Omental fat pad (tissue), 4 donors: ENCODE measurements around the gene EFHB. TPM values are rescaled to one million over a fixed set of nuclear protein-coding genes. Genes with fewer than 3 reads are reported as not detected.
A peak's percentile ranks its signal among the peaks of the same experiment; 100 is the strongest.
"Not testable (repeated sequence)": the region's sequence is repeated elsewhere in the genome, so short reads cannot be mapped to it uniquely, and the experiment has no call there.

Source experiments
- ATAC-seq: fragments of 150-250 bp; one replicate; pipeline ENCODE4 v1.9.1; 2016; ENCODE audit warnings: mild to moderate bottlenecking, moderate library complexity; ENCODE audit not compliant: low FRiP score
- DNase-seq: peaks from one replicate; pipeline ENCODE4 v3.0.0-alpha.2; 2019; ENCODE audit warnings: low spot score
- total RNA-seq, 4 donors: library from RNA; depleted of rRNA; stranded (reverse); fragments of >200 nt; gene quantifications; one replicate each; pipeline ENCODE4 v1.1.0, GENCODE V29; 2016
- TF ChIP-seq, protein P1 (sequence below), 3 donors: fragments of 450-650 bp; IDR thresholded peaks; one replicate each; pipeline ENCODE4 v1.5.1; 2016 to 2017; ENCODE audit warnings: antibody characterized with exemption in 3 of 3, mild to moderate bottlenecking in 3 of 3, moderate library complexity in 2 of 3

EFHB gene
- total RNA-seq, 4 donors from 2014 or later, result 0.44 to 1.6 (median 1.1) TPM; not detected in 1

DNA sequence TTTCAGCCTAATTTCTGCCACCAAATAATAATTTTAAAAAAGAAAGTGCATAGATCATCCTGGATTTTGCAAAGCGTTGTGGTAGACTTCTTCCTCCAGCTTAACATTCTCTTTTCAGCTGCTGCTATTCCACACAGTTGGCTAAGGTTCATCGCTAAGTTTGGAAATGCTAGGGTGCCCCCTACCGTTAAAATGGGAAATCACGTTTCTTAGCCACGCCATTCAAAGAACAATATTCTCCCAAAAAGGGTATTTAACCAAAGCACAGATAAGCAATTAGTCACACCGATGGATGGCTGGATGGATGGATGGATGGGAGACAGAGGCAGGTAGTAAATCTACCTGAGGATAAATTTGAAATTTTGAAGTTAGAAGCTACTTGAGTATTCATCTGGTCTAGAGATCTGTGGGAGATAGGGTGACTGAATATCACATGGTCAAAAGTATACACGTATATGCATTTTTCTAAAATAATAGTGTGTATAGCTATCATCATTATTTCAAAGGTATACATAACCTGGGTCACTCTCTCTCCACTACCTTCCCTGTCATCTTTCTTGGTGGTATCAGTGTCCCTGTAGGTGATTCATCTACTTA lies 67.2 kb downstream of the EFHB start:
- DNase-seq, result no peak
- TF ChIP-seq, protein P1, sequence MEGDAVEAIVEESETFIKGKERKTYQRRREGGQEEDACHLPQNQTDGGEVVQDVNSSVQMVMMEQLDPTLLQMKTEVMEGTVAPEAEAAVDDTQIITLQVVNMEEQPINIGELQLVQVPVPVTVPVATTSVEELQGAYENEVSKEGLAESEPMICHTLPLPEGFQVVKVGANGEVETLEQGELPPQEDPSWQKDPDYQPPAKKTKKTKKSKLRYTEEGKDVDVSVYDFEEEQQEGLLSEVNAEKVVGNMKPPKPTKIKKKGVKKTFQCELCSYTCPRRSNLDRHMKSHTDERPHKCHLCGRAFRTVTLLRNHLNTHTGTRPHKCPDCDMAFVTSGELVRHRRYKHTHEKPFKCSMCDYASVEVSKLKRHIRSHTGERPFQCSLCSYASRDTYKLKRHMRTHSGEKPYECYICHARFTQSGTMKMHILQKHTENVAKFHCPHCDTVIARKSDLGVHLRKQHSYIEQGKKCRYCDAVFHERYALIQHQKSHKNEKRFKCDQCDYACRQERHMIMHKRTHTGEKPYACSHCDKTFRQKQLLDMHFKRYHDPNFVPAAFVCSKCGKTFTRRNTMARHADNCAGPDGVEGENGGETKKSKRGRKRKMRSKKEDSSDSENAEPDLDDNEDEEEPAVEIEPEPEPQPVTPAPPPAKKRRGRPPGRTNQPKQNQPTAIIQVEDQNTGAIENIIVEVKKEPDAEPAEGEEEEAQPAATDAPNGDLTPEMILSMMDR (IDR thresholded peaks at IDR 0.05), result peak in 1 of 3 donors; percentile 15
- ATAC-seq, result no peak

- not testable (repeated sequence) for ATAC-seq, DNase-seq
These were observed 78.7 kb downstream of the EFHB start for GRCh38 chr3:19855318-19855717.

DNA sequence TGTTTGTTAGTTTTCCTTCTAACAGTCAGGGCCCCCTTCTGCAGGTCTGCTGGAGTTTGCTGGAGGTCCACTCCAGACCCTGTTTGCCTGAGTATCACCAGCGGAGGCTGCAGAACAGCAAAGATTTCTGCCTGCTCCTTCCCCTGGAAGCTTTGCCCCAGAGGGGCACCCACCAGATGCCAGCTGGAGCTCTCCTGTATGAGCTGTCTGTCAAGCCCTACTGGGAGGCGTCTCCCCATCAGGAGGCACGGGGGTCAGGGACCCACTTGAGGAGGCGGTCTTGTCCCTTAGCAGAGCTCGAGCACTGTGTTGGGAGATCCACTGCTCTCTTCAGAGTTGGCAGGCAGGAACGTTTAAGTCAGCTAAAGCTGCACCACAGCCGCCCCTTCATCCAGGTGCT lies 87.4 kb downstream of the EFHB start:
- not testable (repeated sequence) for ATAC-seq, DNase-seq

Other genes starting within 250 kb of the EFHB start
- 10 to 100 TPM; 65.7 to 96.8 (median 85.8) TPM for gene RAB5A, start 12.9 kb upstream of the EFHB start, total RNA-seq
- not detected for gene PP2D1, start 78.0 kb upstream of the EFHB start, total RNA-seq
- gene KAT2B, start 106.2 kb upstream of the EFHB start, total RNA-seq, result 10 to 100 TPM; 21.3 to 47.0 (median 33.3) TPM